RPMI7951 (cell line): ENCODE results near the gene MC1R. TPM values are rescaled to one million over a fixed set of nuclear protein-coding genes. Genes with fewer than 3 reads are reported as not detected.
"Not testable (repeated sequence)": the region's sequence is repeated elsewhere in the genome, so short reads cannot be mapped to it uniquely, and the experiment has no call there.

Experiments
- DNase-seq: peaks from one replicate; pipeline ENCODE4 v3.0.0-alpha.2; 2012; ENCODE audit warnings: low read depth
- total RNA-seq: library from RNA; depleted of rRNA; stranded (reverse); fragments of >200 nt; shearing (Covaris generic); gene quantifications from 2 replicates; pipeline ENCODE4 v1.2.3, GENCODE V29; 2014; rRNA removed

MC1R gene
- 2.0 and 2.8 TPM in 2 replicates for total RNA-seq

DNA sequence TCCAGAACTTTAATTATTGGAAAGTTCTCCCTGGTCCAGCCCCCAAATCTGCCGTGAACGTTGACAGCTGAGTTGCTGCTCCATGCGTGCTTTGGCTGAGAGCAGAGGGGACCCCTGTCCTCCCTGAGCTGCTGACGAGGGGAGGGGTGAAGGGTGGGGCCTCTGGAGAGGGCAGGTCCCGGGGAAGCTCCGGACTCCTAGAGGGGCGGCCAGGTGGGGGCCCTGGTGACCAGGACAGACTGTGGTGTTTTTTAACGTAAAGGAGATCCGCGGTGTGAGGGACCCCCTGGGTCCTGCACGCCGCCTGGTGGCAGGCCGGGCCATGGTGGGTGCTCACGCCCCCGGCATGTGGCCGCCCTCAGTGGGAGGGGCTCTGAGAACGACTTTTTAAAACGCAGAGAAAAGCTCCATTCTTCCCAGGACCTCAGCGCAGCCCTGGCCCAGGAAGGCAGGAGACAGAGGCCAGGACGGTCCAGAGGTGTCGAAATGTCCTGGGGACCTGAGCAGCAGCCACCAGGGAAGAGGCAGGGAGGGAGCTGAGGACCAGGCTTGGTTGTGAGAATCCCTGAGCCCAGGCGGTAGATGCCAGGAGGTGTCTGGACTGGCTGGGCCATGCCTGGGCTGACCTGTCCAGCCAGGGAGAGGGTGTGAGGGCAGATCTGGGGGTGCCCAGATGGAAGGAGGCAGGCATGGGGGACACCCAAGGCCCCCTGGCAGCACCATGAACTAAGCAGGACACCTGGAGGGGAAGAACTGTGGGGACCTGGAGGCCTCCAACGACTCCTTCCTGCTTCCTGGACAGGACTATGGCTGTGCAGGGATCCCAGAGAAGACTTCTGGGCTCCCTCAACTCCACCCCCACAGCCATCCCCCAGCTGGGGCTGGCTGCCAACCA is at the start of gene MC1R:
TSS of gene MC1R (plus strand) at position 410 of the 895 bp plus-strand sequence. CDS start at position 807, 397 bp downstream.
- peak; percentile 49 for DNase-seq

DNA sequence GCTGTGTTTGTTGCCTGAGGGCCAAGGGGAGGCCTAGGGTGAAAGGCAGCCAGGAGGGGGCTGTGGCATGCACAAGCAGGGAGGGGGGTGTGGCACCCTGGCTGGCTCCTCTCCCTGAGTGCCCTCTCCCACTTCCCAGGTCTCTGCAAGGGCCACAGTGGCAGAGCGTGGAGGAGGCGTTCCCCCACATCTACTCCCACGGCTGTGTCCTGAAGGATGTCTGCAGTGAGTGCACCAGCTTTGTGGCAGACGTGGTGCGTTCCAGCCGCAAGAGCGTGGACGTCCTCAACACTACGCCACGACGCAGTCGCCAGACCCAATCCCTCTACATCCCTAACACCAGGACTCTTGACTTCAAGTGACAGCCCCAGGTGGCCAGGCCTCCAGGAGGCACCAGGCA is 48.8 kb upstream of the MC1R start:
- DNase-seq, result no peak

DNA sequence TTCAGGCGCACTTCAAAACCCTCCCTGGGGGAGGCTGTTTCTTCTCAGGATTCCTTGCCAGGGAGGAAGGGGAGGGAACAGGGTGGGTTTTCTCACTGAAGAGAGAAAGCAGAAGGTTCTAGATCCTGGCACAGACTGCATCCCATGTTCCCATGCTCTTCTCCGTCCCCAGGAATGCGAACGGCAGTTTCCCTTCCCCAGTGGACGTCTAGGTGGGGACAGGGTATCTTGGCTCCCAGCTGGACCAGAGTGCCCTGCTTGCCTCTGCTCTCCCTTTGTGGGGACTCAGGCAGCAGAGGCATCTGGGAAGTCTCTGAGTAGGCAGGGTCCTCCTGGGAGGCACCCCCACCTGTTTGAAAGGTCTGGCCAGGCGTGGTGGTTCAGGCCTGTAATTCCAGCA is 48.2 kb upstream of the MC1R start:
- no peak for DNase-seq

DNA sequence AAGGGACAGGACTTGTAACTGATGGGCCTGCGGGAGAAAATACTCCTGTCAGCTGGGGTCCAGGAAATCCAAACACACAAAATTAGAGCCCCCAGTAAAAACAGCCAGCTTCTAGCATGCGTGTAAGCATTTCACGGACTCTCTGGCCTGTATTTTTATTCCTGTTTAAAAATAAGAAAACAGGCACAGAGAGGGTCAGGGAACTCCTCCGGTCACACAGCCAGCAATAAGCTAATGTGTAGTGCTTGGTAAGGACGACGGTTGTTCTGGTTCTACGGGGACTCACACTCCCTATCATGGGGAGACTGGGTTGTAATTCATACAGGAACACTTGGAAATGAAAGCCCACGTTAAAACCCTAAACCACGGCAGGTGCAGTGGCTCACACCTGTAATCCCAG is 46.8 kb upstream of the MC1R start:
- DNase-seq, result no peak

DNA sequence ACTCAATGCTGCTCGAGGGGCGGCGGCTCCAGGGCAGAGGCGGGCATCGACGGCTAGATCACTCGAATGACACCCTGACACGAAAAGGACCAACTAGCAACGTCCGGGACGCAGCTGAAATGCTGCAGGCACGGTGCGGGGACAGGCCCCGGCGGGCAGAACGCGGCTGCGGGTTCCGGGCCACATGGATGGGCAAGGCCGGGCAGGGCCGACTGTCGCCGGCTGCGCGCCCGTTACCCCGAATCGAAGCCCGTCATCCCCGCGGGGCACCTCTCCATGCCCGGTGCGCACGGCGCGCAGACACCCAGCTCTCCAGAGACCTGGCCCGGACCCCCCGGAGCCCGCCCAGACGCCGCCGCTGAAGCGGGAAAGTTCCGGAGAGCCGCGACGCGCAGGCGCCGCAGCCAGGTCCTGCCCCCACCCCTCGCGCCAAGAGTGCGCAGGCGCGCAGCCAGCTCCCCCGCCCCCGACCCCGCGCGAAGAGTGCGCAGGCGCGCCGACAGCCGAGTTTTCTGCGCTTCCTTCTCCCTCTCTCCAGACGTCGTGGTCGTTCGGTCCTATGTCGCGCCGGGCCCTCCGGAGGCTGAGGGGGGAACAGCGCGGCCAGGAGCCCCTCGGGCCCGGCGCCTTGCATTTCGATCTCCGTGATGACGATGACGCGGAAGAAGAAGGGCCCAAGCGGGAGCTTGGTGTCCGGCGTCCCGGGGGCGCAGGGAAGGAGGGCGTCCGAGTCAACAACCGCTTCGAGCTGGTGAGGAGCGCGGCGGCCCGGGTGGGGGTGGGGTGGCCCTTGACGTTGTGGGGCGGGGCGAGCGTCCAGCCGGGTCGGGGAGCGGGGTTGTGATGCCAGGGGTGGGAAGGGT is 45.3 kb upstream of the MC1R start, which contains the start of gene TCF25:
TSS of gene TCF25 (plus strand) at position 484 of the 863 bp plus-strand sequence. CDS start at position 560, 76 bp downstream.
- peak; percentile 80 for DNase-seq

- DNase-seq, result peak; percentile 88
Observed at GRCh38 chr16:89873972-89874689, 44.5 kb upstream of the MC1R start.

- DNase-seq, result not testable (repeated sequence)
Observed at GRCh38 chr16:89879123-89879522, 39.5 kb upstream of the MC1R start.

DNA sequence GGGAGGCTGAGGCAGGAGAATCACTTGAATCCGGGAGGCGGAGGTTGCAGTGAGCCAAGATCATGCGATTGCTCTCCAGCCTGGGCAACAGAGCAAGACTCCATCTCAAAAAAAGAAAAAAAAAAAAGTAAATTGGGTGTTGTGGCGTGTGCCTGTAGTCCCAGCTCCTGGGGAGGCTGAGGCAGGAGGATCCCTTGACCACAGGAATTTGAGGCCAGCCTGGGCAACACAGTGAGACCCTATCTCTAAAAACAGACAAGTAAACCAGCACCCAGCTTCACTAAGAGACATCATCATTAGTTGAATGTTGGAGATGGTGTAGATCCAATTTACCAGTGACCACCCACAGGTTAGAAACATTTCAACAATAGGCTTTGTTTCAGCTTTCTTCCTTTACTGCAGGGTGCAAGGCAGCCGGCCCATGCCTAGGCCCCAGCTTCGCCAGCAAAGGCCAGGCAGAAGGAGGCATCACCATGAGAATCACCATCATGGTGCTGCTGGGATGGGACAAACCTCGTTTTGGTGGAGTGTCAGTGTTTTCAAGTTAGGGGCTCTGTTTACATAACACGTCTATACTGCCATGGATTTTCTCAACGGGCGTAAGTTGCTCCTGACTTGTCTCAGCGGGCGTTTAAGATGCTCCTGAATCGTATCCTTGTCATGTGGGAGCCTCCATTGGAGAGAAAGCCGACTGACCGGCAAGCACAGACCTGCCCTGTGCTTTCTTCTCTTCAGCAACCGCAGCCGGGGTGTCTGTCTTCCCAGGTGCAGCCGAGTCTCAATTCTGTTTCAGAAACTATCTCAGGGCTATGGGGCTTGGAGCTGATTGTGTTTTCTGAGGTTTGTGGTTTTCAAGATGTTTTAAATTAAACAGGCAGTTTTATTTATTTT is 37.9 kb upstream of the MC1R start:
- no peak for DNase-seq

GRCh38 chr16:89881368-89881730 is 37.3 kb upstream of the MC1R start:
- no peak for DNase-seq

DNA sequence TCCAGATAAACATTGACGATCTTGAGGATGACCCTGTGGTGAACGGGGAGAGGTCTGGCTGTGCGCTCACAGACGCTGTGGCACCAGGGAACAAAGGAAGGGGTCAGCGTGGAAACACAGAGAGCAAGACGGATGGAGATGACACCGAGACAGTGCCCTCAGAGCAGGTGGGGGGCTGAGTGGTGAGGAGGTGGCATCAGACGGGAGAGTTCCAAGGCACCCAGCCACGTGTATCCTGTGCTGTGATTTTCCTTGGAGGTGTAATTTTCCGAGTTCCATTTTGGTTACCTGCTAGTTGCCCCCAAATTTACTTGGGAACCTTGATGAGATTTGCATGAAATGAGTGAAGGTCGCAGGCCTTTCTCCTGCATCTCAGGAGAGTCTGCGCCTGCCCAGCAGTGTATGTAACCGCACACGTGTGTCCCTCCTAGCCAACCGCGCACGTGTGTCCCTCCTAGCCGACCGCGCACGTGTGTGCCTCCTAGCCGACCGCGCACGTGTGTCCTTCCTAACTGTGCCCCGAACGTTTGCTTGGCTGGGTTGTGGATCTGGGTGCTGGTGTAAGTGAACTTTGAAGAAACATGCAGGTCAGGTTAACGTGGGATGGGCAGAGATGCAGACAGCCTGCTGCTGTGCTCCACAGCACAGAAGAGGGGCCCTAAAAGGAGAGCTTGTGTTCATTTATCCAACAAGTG is 35.2 kb upstream of the MC1R start:
- DNase-seq, result no peak

- no peak for DNase-seq
Observed at GRCh38 chr16:89884041-89884421, 34.6 kb upstream of the MC1R start.

- no peak for DNase-seq
Observed at GRCh38 chr16:89887243-89887642, 31.4 kb upstream of the MC1R start.

DNA sequence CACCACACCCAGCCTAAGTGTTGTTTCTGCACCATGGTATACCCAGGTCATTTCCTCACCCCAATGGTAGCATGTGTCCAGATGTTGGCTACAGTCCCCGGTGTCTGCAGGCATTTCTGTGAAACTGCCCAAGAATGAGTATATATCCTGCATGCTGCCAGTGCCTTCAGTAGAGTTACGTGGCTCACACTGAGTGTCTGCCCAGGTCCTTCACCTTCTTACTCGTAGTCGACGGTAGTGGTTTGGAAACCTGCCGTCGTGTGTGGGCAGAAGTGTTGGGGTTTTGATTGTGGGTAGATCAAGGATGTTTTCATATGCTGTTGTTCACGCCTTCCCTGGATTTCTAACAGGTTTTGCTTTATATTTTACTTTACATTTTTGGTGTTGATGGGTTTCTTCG is 28.5 kb upstream of the MC1R start:
- no peak for DNase-seq

DNA sequence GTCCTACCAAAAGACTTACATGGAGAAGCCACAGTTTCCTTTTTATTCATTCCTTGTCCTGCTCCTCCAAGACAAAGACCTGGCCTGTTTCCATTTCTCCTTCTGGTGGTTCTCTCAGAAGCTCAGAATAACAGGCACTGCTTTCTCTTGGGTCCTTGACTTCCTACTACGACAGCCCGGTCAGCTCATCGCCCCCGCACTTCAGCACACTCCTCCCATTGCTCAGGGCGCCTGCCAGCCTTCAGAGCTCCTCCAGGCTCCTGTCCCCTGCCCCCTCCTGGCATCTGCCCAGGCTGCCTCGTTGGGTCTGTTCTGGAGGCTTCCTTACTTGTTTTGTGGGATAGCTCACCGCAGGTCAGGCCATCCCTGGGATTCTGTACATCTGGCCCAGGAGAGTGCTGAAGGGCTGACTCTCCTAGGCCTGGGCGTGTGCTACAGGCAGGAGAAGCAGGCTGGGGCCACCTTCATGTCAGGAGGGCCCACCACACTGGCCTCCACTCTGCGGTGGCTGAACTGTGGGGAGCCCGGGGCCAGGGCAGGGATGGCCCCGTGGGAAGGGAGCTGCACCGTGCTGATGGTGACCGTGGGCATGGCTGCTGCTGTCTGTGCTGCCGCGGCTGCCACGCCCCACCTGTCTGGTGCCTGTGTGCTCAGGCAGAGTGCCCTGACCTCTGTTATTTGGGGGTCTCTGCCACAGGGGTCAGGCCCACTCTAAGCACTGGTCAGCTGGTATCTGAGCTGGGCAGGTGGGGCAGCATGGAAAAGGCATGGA is 27.6 kb upstream of the MC1R start:
- no peak for DNase-seq

DNA sequence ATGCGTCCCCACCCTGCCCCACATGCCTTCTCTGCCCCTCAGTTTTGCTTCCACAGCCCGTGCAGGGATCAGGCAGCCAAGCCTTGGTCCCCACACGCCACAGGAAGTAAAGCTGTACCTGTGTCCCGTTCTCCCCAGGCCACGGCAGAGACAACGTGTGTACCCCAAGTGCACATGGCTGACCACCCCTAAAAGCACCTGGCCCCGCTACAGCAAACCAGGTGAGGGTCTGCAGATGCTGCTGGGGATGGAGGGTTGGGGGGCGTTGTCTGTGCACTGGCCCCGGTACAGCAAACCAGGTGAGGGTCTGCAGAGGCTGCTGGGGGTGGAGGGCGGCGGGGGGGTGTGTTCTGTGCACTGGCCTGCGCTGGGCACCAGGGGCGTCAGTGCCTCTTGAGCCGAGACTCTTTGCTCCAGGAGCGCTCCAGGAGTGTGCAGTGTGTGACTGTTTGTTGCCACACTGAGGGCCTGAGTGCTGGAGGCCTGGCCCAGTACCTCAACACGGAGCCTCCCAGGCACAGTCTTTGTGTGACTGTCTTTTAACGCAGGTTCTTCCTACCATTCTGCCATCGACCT is 26.5 kb upstream of the MC1R start:
- no peak for DNase-seq

DNA sequence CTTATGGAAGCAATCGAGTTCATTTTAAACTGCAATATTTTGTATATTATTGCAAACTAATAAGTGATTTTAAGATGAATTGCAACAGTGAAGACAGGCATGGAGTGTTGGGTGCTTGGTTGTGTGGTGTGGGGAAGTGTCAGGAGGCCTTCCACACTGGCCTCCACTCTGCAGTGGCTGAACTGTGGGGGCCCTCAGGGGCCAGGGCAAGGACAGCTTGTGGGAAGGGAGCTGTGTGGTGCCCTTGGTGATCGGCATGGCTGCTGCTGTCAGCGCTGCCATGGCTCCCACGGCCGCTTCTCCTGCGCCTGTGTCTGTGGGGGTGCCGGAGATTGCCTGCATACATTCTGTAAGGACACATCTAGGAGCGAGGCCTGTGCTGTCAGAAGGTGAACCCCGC is 26.0 kb upstream of the MC1R start:
- no peak for DNase-seq

GRCh38 chr16:89893642-89894548 is 24.8 kb upstream of the MC1R start:
- no peak for DNase-seq
